GM18507 (cell line): ENCODE measurements around the gene STARD13.

Experiments used
- DNase-seq: peaks from one replicate; pipeline ENCODE4 v3.0.0; 2011; ENCODE audit warnings: low read depth; ENCODE audit not compliant: insufficient read length; ENCODE audit errors: extremely low spot score
- FAIRE-seq: peaks from 2 replicates; lab custom pipeline; 2011; peaks lifted over from hg19 to GRCh38; lab: Jason Lieb, UNC

STARD13 gene, protein sequence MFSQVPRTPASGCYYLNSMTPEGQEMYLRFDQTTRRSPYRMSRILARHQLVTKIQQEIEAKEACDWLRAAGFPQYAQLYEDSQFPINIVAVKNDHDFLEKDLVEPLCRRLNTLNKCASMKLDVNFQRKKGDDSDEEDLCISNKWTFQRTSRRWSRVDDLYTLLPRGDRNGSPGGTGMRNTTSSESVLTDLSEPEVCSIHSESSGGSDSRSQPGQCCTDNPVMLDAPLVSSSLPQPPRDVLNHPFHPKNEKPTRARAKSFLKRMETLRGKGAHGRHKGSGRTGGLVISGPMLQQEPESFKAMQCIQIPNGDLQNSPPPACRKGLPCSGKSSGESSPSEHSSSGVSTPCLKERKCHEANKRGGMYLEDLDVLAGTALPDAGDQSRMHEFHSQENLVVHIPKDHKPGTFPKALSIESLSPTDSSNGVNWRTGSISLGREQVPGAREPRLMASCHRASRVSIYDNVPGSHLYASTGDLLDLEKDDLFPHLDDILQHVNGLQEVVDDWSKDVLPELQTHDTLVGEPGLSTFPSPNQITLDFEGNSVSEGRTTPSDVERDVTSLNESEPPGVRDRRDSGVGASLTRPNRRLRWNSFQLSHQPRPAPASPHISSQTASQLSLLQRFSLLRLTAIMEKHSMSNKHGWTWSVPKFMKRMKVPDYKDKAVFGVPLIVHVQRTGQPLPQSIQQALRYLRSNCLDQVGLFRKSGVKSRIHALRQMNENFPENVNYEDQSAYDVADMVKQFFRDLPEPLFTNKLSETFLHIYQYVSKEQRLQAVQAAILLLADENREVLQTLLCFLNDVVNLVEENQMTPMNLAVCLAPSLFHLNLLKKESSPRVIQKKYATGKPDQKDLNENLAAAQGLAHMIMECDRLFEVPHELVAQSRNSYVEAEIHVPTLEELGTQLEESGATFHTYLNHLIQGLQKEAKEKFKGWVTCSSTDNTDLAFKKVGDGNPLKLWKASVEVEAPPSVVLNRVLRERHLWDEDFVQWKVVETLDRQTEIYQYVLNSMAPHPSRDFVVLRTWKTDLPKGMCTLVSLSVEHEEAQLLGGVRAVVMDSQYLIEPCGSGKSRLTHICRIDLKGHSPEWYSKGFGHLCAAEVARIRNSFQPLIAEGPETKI

DNA sequence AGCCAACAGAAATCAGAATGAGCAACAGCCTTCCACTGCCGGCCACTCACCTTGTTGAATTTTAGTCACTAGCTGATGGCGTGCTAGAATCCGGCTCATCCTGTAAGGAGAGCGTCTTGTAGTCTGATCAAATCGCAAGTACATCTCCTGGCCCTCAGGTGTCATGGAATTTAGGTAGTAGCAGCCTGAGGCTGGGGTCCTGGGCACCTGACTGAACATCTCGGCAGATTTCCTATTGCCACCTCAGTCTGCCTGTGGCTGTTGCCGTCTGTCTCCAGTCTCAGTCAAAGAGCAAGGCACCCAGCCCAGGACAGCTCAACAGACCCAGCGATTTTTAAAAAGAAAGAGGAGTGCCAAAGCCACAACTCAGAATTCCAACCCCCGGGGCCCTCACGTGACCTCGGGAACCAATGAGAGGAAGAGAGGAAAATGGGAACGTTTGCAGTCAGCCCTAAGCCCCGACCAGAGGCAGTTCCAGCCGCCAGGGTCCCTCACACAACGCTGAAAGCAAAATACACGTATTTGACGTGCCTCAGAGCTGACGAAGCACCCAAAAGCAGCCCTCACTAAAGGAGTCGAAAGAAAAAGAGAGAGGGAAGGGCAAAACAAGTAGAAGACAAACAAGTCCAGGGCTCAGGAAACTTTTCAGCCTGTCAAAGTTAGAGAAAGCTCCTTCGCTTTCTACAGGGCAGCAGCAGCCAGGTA, at the start of gene STARD13:
Gene STARD13 (minus strand): TSS at position 336 of the 705 bp plus-strand sequence. CDS start 117 bp downstream, at position 219.
- peak; percentile 18 for DNase-seq
- peak; percentile 80 for FAIRE-seq

DNA sequence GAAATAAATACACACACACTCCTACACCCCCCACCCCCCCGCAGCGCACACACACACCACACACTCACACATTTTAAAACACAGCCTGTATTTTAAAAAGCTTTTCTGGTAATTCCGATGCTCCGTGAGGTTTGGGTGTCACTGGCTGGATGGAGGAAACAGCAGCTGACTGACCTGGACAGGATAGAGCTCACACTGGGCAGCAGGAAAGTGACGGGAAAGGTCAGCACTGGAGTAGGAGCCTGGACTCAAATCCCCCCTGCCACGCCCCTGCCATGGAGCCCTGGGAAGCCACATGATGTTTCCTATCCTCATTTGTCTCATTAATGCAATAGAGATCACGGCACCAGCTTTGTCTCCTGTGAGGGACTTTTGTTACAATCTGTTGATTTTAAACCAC, 49.3 kb upstream of the STARD13 start:
- no peak for FAIRE-seq
- no peak for DNase-seq

GRCh38 chr13:33331962-33332361, 46.4 kb upstream of the STARD13 start:
- DNase-seq (no peak), FAIRE-seq (no peak)

DNA sequence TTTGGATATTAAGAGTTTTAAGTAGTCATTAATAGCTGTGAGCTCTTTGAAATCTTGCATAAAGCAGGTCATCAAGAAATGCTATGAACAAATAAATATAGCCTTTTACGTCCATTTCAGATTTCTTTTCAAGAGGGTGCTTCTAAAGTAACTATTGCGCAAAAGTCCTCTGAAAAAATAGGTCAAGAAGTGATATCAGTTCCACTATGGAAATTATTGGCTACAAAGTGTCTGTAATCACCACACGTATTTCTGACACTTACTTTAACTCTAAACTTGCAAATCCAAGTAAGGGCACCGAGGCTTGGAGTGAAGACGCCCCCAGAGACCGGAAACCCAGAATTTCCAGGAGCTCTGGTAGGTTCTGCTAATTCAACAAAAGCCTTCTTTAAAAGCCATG, 44.9 kb upstream of the STARD13 start:
- DNase-seq (no peak), FAIRE-seq (no peak)

- DNase-seq (no peak), FAIRE-seq (no peak)
These were observed 43.1 kb upstream of the STARD13 start for GRCh38 chr13:33328701-33329100.

GRCh38 chr13:33326723-33327122, 41.2 kb upstream of the STARD13 start:
- FAIRE-seq (no peak), DNase-seq (no peak)

GRCh38 chr13:33326246-33326645, 40.7 kb upstream of the STARD13 start:
- DNase-seq (no peak), FAIRE-seq (no peak)

GRCh38 chr13:33323801-33324510, 38.4 kb upstream of the STARD13 start:
- no peak for FAIRE-seq
- no peak for DNase-seq

GRCh38 chr13:33322965-33323668, 37.6 kb upstream of the STARD13 start:
- DNase-seq (no peak), FAIRE-seq (no peak)

- no peak for FAIRE-seq
- DNase-seq = no peak
These were observed 36.9 kb upstream of the STARD13 start for GRCh38 chr13:33322543-33322809.

DNA sequence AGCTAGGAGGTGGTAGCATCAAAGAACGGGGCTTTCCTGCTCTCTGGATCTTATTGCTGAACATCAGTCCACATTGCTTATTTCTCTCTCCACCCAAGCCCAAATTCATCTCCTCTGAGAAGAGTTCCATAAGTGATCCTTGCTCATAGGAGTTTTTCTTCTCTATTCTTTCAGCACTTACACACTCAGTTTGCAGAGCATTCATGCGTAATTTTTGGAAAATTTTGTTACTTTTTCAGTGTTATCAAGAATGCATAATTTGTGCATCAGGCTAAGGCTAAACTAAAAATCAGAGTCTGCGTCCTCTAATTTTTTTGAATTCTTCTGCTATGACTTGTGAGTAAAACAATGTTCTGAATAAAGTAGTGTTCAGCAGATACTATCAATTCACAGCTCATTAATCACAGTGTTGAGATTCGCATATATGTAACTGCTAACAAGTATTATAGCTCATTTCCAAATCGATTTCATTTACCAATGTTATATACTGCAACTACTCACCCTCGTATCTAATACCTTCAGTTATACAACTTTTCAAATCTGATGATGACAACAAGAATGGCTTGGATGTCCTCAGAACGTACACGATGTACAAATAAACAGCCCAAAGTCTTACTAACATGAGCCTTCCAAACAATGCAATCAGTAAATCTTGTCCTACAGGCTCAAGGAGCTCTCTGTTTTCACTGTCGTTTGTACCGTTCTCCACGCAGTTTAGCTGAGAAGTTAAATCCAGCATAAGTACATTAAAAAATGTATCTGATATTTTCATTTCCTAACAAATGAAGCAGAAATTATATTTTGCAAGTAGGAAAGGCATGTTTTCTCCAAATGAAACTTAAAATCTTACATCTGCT, 36.4 kb upstream of the STARD13 start:
- FAIRE-seq (no peak), DNase-seq (no peak)

- no peak for FAIRE-seq
- DNase-seq = no peak
These were observed 34.3 kb upstream of the STARD13 start for GRCh38 chr13:33319859-33320258.

DNA sequence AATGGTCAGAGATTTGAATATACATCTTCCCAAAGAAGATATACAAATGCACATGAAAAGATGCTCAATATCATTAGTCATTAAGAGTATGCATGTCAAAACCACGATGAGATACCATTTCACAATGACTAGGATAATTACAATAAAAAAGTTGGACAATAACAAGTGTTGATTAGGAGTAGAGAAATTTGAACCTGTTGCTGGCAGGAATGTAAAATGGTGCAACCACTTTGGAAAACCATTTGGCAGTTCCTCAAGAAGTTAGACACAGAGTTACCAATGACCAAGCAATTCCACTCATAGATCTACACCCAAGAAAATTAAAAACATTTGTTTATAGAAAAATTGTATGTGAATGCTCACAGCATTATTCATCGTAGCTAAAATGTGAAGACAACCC, 33.2 kb upstream of the STARD13 start:
- no peak for FAIRE-seq
- no peak for DNase-seq

GRCh38 chr13:33318037-33318436, 32.5 kb upstream of the STARD13 start:
- FAIRE-seq (no peak), DNase-seq (no peak)

- no peak for FAIRE-seq
- DNase-seq = no peak
These were observed 31.3 kb upstream of the STARD13 start for GRCh38 chr13:33316890-33317289.

- no peak for FAIRE-seq
- DNase-seq = no peak
These were observed 27.9 kb upstream of the STARD13 start for GRCh38 chr13:33313504-33313903.

DNA sequence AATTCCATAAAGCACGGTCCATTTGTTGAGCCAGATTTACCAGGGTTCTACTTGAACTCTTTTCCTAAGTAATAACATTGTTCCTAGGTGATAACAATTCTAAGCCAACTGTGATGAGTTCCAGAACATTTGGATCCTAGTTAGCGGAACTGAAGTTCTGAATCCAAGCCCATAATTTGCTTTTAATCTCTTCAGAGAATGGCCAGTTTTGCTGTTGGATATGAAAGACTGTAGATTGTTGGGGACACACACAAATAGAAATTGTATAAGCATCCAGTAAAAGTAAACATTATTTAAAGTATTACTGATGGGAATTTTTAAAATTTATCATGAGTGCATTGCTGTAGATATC, 27.3 kb upstream of the STARD13 start:
- no peak for FAIRE-seq
- no peak for DNase-seq
